ENCODE measurements around the gene CCDC85C. TPM values are rescaled to one million over a fixed set of nuclear protein-coding genes. Genes with fewer than 3 reads are reported as not detected.
A peak's percentile ranks its signal among the peaks of the same experiment; 100 is the strongest.

The CCDC85C gene
- polyA plus RNA-seq, 1 experiment: 7.2 TPM

GRCh38 chr14:99621948-99622347 lies 17.9 kb upstream of the CCDC85C start:
- Histone ChIP-seq H3K27ac (ENCODE audit: low read depth, low read length) (no peak overlapping the region), H3K27me3 (ENCODE audit: control insufficient read depth, insufficient read depth, low read length) (no peaks in the 10 kb centered on the region), H3K4me3 (ENCODE audit: low read depth, low read length) (no peak overlapping the region), H3K9me3 (ENCODE audit: control insufficient read depth, insufficient read depth, low read length) (no peaks in the 10 kb centered on the region)
- no peak for DNase-seq (ENCODE audit: low read depth, low spot score)
- no peak for TF ChIP-seq CTCF (IDR thresholded peaks at IDR 0.05; ENCODE audit: low read depth, low read length)
- ChIA-PET POLR2A (interaction anchor here (0.7 kb wide), 1 partner anchor 16 kb away, joined by 3 read pairs; no protein-coding TSS in a partner anchor), CTCF (interaction anchor here (1.1 kb wide), 1 partner anchor 13 kb away, joined by 3 read pairs; no protein-coding TSS in a partner anchor)

GRCh38 chr14:99619835-99620834 lies 16.1 kb upstream of the CCDC85C start:
- ChIA-PET CTCF (interaction anchor here (0.6 to 3.3 kb wide), 2 partner anchors 8 to 11 kb away, joined by 3 to 11 read pairs; no protein-coding TSS in a partner anchor), POLR2A (interaction anchor here (0.6 to 0.9 kb wide), 2 partner anchors 8 to 22 kb away, joined by 3 to 9 read pairs; no protein-coding TSS in a partner anchor)
- Histone ChIP-seq H3K27ac (ENCODE audit: low read depth, low read length) (peak overlapping the region; percentile 31), H3K27me3 (ENCODE audit: control insufficient read depth, insufficient read depth, low read length) (no peaks in the 10 kb centered on the region), H3K4me3 (ENCODE audit: low read depth, low read length) (no peak overlapping the region), H3K9me3 (ENCODE audit: control insufficient read depth, insufficient read depth, low read length) (no peaks in the 10 kb centered on the region)
- no peak for DNase-seq (ENCODE audit: low read depth, low spot score)
- TF ChIP-seq CTCF (IDR thresholded peaks at IDR 0.05; ENCODE audit: low read depth, low read length): no peak

GRCh38 chr14:99616832-99617800 lies 13.1 kb upstream of the CCDC85C start:
- Histone ChIP-seq H3K27ac (ENCODE audit: low read depth, low read length) (no peak overlapping the region), H3K4me3 (ENCODE audit: low read depth, low read length) (no peak overlapping the region), H3K27me3 (ENCODE audit: control insufficient read depth, insufficient read depth, low read length) (no peaks in the 10 kb centered on the region), H3K9me3 (ENCODE audit: control insufficient read depth, insufficient read depth, low read length) (no peaks in the 10 kb centered on the region)
- no peak for DNase-seq (ENCODE audit: low read depth, low spot score)
- ChIA-PET CTCF (interaction anchor here (0.7 to 3.3 kb wide), 4 partner anchors 7 to 95 kb away, joined by 3 to 11 read pairs (median 8); no protein-coding TSS in a partner anchor), POLR2A (no interaction called here)
- no peak for TF ChIP-seq CTCF (IDR thresholded peaks at IDR 0.05; ENCODE audit: low read depth, low read length)

- H3K27me3 ChIP-seq (ENCODE audit: control insufficient read depth, insufficient read depth, low read length): no peaks in the 10 kb centered on the region
- no peak for DNase-seq (ENCODE audit: low read depth, low spot score)
Measured at GRCh38 chr14:99615497-99616157, 11.6 kb upstream of the CCDC85C start.

More at GRCh38 chr14:99615497-99616157, 11.6 kb upstream of the CCDC85C start:
- ChIA-PET POLR2A (interaction anchor here (1.1 kb wide), 1 partner anchor 11 kb away, joined by 3 read pairs; the partner anchor contains the start of gene CCDC85C), CTCF (interaction anchor here (2.1 kb wide), 1 partner anchor 91 kb away, joined by 5 read pairs; no protein-coding TSS in a partner anchor)
- no peak overlapping the region for H3K4me3 ChIP-seq (ENCODE audit: low read depth, low read length)
- TF ChIP-seq CTCF (IDR thresholded peaks at IDR 0.05; ENCODE audit: low read depth, low read length): no peak
- H3K9me3 ChIP-seq (ENCODE audit: control insufficient read depth, insufficient read depth, low read length): no peaks in the 10 kb centered on the region
- no peak overlapping the region for H3K27ac ChIP-seq (ENCODE audit: low read depth, low read length)

All from AG04450 (cell line).